OCI-LY1 (cell line): ENCODE data around the gene DENND1A.

Source experiments
- H2AFZ ChIP-seq: fragments of 200-600 bp; sonication (generic), shearing (Covaris generic); 2 replicates; pipeline ENCODE4 v1.6.0; 2014; ENCODE audit warnings: antibody characterized with exemption, mild to moderate bottlenecking, low read length
- H3F3A ChIP-seq: fragments of 200-600 bp; sonication (generic), shearing (Covaris generic); 2 replicates; pipeline ENCODE4 v1.6.0; 2014; ENCODE audit warnings: mild to moderate bottlenecking, antibody characterized with exemption, low read length, moderate library complexity; ENCODE audit not compliant: insufficient read depth
- H3K27ac ChIP-seq: fragments of 200-600 bp; sonication (generic); 2 replicates; pipeline ENCODE4 v1.5.1; 2014; ENCODE audit warnings: low read length, mixed run types, mild to moderate bottlenecking, low read depth; ENCODE audit not compliant: poor library complexity, severe bottlenecking
- H3K27me3 ChIP-seq: fragments of 200-600 bp; sonication (generic); 2 replicates; pipeline ENCODE4 v1.6.0; 2014; ENCODE audit warnings: antibody characterized with exemption, mild to moderate bottlenecking, low read length, moderate library complexity; ENCODE audit not compliant: insufficient read depth
- H3K36me3 ChIP-seq: fragments of 200-600 bp; sonication (generic); 2 replicates; pipeline ENCODE4 v1.6.1; 2014; ENCODE audit warnings: mild to moderate bottlenecking, antibody characterized with exemption, low read length, moderate library complexity, mixed read lengths; ENCODE audit not compliant: insufficient read depth
- H3K4me1 ChIP-seq: fragments of 200-600 bp; sonication (generic); 2 replicates; pipeline ENCODE4 v1.5.1; 2014; ENCODE audit warnings: mild to moderate bottlenecking, low read length, moderate library complexity; ENCODE audit not compliant: insufficient read depth, severe bottlenecking
- H3K4me2 ChIP-seq: fragments of 200-600 bp; sonication (generic), shearing (Covaris generic); 2 replicates; pipeline ENCODE4 v1.6.1; 2014; ENCODE audit warnings: low read length
- H3K4me3 ChIP-seq: fragments of 200-600 bp; sonication (generic); 2 replicates; pipeline ENCODE4 v1.5.1; 2014; ENCODE audit warnings: low read length, low read depth, mild to moderate bottlenecking, mixed read lengths; ENCODE audit not compliant: poor library complexity, severe bottlenecking
- H3K79me2 ChIP-seq: fragments of 200-600 bp; shearing (Covaris generic); 2 replicates; pipeline ENCODE4 v1.6.1; 2016; ENCODE audit warnings: mixed run types, low read length, mixed read lengths; ENCODE audit not compliant: insufficient read depth
- H3K9ac ChIP-seq: fragments of 200-600 bp; sonication (generic), shearing (Covaris generic); 2 replicates; pipeline ENCODE4 v1.6.1; 2014; ENCODE audit warnings: mild to moderate bottlenecking, low read length, mixed read lengths
- H3K9me2 ChIP-seq: fragments of 200-600 bp; sonication (generic), shearing (Covaris generic); 2 replicates; pipeline ENCODE4 v1.6.1; 2014; ENCODE audit warnings: low read depth, mild to moderate bottlenecking, low read length, mixed read lengths
- H3K9me3 ChIP-seq: fragments of 200-600 bp; shearing (Covaris generic); 2 replicates; pipeline ENCODE4 v1.6.1; 2014; ENCODE audit warnings: low read length, mixed read lengths
- H4K20me1 ChIP-seq: fragments of 200-600 bp; sonication (generic), shearing (Covaris generic); 2 replicates; pipeline ENCODE4 v1.6.0; 2016; ENCODE audit warnings: mild to moderate bottlenecking, low read length; ENCODE audit not compliant: insufficient read depth
- CTCF ChIP-seq: fragments of 200-600 bp; sonication (generic), shearing (Covaris generic); IDR thresholded peaks from 2 replicates; pipeline ENCODE4 v1.5.1; 2017; ENCODE audit warnings: mild to moderate bottlenecking, antibody characterized with exemption, low read length, moderate library complexity, mixed read lengths
- EZH2 ChIP-seq: fragments of 200-600 bp; sonication (generic), shearing (Covaris generic); IDR thresholded peaks from 2 replicates; pipeline ENCODE4 v1.8.0; 2017; ENCODE audit warnings: borderline replicate concordance, mixed run types, mild to moderate bottlenecking, antibody characterized with exemption, low read length, moderate library complexity, mixed read lengths

The DENND1A gene

GRCh38 chr9:123390337-123391135 is 539.4 kb downstream of the DENND1A start:
- Histone ChIP-seq H3K9me3 (0 out of 2 replicates have a peak, but pooled peaks cover 4% of the 10 kb centered on the region), H3K4me3 (no peak overlapping the region), H3K4me1 (no peaks in the 10 kb centered on the region), H3K4me2 (no peak overlapping the region), H3K27ac (no peak overlapping the region), H2AFZ (no peak overlapping the region), H3K36me3 (no peaks in the 10 kb centered on the region), H3K9ac (no peak overlapping the region), H3K79me2 (no peaks in the 10 kb centered on the region), H3F3A (no peaks in the 10 kb centered on the region), H3K27me3 (no peaks in the 10 kb centered on the region; the same call in 1 of the 2 replicates), H3K9me2 (no peaks in the 10 kb centered on the region), H4K20me1 (no peaks in the 10 kb centered on the region)
- TF ChIP-seq EZH2 (no peak), CTCF (no peak)

GRCh38 chr9:123389698-123390097 is 540.2 kb downstream of the DENND1A start:
- no peak overlapping the region for H3K4me2 ChIP-seq
- no peaks in the 10 kb centered on the region for H3K4me1 ChIP-seq
- H3K36me3 ChIP-seq = no peaks in the 10 kb centered on the region
- no peak overlapping the region for H3K27ac ChIP-seq
- H3K27me3 ChIP-seq = no peaks in the 10 kb centered on the region; the same call in 1 of the 2 replicates
- H3K79me2 ChIP-seq = no peaks in the 10 kb centered on the region
- H3K4me3 ChIP-seq = no peak overlapping the region
- TF ChIP-seq EZH2 (no peak), CTCF (no peak)
- no peak overlapping the region for H3K9ac ChIP-seq
- H3K9me2 ChIP-seq = no peaks in the 10 kb centered on the region
- H4K20me1 ChIP-seq = no peaks in the 10 kb centered on the region
- no peak overlapping the region for H2AFZ ChIP-seq
- no peaks in the 10 kb centered on the region for H3F3A ChIP-seq
- H3K9me3 ChIP-seq = 0 out of 2 replicates have a peak, but pooled peaks cover 4% of the 10 kb centered on the region

GRCh38 chr9:123389070-123389469 is 540.9 kb downstream of the DENND1A start:
- H2AFZ ChIP-seq = no peak overlapping the region
- no peaks in the 10 kb centered on the region for H3F3A ChIP-seq
- no peak overlapping the region for H3K27ac ChIP-seq
- H3K36me3 ChIP-seq = no peaks in the 10 kb centered on the region
- 0 out of 2 replicates have a peak, but pooled peaks cover 4% of the 10 kb centered on the region for H3K9me3 ChIP-seq
- no peak overlapping the region for H3K4me3 ChIP-seq
- no peaks in the 10 kb centered on the region for H4K20me1 ChIP-seq
- H3K9me2 ChIP-seq = no peaks in the 10 kb centered on the region
- no peaks in the 10 kb centered on the region for H3K4me1 ChIP-seq
- H3K27me3 ChIP-seq = no peaks in the 10 kb centered on the region; the same call in 1 of the 2 replicates
- H3K79me2 ChIP-seq = no peaks in the 10 kb centered on the region
- H3K9ac ChIP-seq = no peak overlapping the region
- no peak for TF ChIP-seq CTCF
- no peak for TF ChIP-seq EZH2
- no peak overlapping the region for H3K4me2 ChIP-seq
